Head of caudate nucleus (tissue), 42 donors: ENCODE measurements around the gene KCNE4.

Experiments
- DNase-seq, 42 donors: peaks; one replicate each; pipeline versions ENCODE4 v3.0.0 to v3.0.0-alpha.2; 2020 to 2021; ENCODE audit warnings: mixed read lengths in 7 of 42
- intact Hi-C: fragments of 100-400 bp; cut with DNase I; formaldehyde crosslinking; loops from one replicate; pipeline ENCODE4 v1.15.0; 2022

KCNE4 gene, protein sequence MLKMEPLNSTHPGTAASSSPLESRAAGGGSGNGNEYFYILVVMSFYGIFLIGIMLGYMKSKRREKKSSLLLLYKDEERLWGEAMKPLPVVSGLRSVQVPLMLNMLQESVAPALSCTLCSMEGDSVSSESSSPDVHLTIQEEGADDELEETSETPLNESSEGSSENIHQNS

GRCh38 chr2:223051693-223052289, at the start of gene KCNE4:
Gene KCNE4 (plus strand): TSS chr2:223052190. CDS start chr2:223052831, 641 bp downstream.
- intact Hi-C loops: no loop called here
- peak in 10 of 42 donors; percentile 3 to 53 (median 28) for DNase-seq

- intact Hi-C loops: no loop called here
- DNase-seq: no peak
Measured at GRCh38 chr2:223003191-223003590, 48.8 kb upstream of the KCNE4 start.

DNA sequence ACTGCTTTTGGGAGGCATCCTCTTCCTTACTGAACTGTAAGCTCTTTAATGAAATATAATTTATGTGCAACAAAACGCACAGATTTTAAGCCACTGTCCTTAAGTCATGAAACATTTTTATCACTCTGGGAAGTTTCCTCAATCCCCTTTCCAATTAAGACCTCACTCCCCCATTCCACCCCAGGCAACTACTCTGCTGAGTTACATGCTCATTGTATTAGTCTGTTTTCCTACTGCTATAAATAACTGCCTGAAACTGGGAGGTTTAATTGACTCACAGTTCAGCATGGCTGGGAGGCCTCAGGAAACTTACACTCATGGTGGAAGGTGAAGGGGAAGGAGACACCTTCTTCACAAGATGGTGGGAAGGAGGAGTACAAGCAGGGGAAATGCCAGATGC, 46.5 kb upstream of the KCNE4 start:
- DNase-seq: no peak

GRCh38 chr2:223007531-223007930, 44.5 kb upstream of the KCNE4 start:
- intact Hi-C loops: no loop called here
- no peak for DNase-seq

More for the DNA sequence above, 46.5 kb upstream of the KCNE4 start:
- intact Hi-C loops: no loop called here

DNA sequence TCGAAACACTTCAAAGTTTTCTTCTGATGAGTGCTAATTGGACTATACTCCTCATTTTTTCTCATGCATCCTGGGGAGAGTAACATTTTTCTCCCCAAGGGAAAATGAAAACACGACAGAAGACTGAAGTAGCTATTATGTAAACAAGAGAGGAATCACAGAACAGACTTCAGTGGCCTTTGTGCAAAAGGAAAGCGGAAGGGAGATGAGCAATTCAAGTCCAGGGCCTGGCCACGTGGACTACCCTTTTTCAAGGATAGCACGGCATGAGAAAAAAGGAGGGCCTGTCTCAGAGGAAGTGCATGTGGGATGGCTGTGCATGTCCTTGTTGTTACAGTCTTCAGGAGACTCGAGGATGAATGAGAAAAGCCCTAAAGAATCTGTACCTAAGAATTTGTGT, 43.8 kb upstream of the KCNE4 start:
- DNase-seq: peak in 1 of 42 donors; percentile 38
- intact Hi-C loops: no loop called here

- DNase-seq: no peak
- intact Hi-C loops: no loop called here
Measured at GRCh38 chr2:223008956-223009355, 43.0 kb upstream of the KCNE4 start.

GRCh38 chr2:223010641-223011040, 41.3 kb upstream of the KCNE4 start:
- intact Hi-C loops: no loop called here

DNA sequence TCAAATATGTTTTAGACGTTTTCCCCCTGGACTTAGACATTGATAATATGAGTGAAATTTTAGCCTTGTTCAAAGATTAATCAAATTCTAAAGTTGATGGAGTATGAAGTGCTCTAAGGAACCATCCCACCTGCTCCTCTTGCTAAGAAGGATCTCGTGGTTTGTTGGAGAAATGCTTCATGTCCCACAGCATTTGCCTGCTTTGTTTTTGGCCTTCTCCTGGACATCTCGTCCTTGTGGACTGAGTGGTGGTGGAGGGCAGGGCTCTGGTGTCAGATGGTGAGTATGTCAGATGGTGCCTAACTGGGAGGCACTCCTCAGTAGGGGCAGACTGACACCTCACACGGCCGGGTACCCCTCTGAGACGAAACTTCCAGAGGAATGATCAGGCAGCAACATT, 39.7 kb upstream of the KCNE4 start:
- intact Hi-C loops: no loop called here
- no peak for DNase-seq

More at GRCh38 chr2:223010641-223011040, 41.3 kb upstream of the KCNE4 start:
- DNase-seq: no peak

- intact Hi-C loops: no loop called here
- no peak for DNase-seq
Measured at GRCh38 chr2:223019390-223019930, 32.5 kb upstream of the KCNE4 start.

DNA sequence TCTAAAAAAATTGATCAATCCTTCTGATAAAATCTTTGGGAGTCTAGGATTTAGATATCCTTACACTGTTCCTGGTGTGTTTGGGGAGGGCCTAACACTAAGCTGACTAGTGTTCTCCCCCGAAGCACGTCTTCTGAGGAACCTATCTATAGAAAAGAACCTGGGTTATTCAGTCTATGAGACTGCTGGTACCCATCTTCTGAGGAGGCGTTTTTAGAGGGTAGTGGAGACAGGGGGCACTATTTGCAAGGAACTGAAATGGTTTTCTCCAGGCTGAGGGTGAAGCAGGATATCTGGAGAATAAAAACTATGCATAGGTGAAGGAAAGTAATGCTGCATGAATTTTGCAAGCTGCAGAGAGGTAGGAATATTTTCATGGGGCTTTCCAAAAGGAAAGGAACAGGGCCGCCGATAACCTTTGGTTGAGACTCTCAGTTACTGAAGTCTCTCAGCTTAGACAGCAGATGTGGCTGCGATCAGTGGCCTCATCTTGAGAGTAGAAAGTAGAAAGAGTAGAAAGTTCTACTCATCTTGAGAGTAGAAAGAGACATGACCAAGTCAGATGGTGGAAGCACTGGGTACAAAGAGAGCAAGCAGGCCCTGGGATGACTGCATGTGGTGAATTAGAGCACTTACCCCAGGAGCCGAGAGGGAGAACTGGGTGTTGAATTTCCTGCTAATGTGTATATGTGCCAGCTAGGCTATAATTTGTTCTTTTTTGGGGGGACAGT, 31.8 kb upstream of the KCNE4 start:
- DNase-seq: no peak
- intact Hi-C loops: no loop called here

DNA sequence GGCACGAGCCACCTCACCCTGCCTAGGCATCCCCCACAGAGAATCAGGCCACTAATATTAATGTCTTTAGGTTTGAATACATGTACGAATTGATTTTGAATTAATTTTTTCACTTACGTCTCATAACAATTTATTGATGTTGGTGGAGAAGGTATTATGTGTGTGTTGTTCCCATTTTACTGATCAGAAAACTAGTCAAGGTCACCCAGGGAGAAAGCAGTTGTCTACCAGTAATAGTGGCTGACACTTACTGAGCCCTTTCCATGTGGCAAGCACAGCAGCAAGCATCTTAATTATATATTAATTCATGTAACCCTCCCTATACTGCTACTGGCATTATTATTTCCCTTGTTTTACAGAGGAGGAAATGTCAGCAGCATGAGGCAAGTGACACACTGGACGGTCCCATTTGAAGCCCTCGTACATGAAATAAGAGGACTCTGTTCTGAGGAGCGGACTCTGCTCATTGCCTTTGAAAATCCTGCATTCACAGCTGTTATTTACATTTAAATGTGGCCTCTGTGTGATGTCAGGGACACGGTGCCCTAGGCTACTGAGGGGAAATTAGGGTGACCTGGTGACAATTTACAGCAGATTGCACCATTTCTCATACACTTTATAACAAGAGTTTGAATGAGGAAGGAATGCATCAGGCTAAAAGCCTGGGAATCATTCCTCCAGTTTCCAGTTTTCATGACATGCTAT, 30.9 kb upstream of the KCNE4 start:
- intact Hi-C loops: no loop called here
- DNase-seq: no peak

DNA sequence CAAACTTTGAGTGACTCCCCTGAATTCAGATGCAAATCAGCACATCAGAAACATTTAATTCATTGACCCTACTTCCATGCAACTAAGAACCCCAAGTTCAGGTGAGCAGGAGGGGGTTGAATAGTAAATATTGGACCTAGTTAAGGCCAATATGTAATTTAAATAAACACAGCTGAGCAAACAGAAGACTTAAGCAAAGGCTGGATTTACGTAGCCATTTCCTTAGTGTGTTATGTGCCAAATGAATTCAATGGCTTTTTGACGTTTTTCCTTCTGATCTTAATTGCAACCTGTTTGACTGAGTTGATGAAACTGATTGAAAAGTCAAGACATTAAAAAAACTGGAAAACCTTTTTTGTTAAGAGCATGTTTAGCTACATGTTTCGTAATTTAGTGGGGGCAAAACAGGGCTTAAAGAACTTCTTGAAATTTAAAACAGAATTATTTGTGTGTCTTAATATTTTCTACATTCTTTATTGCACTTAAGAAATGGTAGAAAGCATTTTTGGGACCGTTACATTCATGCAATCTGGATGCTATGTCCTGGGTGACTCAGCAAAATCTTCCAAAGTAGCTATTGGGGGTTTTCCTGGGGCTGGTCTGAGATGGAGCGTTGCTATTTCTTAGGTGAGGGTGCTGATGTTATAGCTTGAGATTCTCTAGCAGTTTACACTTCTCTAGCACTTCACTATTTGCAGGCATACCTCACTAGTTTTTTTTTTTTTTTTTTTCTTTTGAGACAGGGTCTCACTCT, 25.5 kb upstream of the KCNE4 start:
- intact Hi-C loops: no loop called here
- DNase-seq: no peak

DNA sequence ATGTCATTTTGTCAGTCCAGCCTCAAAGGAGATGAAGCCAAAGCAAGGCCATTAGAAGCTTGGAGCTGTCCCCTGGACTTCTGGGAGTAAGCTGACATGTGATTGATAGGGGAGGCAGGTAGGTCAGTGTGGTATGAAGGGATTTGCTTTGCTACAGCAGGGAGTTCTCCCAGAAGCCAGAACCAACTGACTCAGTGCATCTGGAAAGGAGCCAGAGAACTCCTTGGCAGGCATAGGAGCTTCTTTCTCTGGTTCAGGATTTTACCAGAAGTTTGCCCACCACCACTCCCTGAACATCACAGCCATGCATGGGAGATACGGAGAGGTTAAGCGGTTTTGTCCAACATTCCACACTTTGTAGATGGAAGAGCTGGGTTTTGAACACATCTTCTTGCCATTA, 24.5 kb upstream of the KCNE4 start:
- no peak for DNase-seq

DNA sequence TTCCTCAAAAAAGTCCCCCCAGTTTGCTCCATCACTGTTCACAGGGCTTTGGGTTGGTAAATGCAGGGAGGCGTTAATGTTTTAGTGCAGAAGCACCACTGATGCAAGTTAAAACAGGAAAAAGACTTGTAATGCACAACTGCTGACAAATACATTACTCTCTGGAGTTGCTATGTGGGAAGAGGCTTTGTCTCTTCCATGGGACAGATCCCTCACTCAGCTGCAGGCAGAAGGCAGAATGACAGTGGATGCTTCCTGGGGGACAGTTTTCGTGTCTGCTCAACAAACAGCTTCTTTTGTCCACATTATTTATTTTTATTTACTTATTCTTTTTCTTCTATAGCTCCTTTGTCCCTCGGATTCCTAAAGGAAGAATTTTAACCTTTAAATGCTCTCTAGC, 22.7 kb upstream of the KCNE4 start:
- intact Hi-C loops: no loop called here
- no peak for DNase-seq

More for the DNA sequence above, 24.5 kb upstream of the KCNE4 start:
- intact Hi-C loops: no loop called here

DNA sequence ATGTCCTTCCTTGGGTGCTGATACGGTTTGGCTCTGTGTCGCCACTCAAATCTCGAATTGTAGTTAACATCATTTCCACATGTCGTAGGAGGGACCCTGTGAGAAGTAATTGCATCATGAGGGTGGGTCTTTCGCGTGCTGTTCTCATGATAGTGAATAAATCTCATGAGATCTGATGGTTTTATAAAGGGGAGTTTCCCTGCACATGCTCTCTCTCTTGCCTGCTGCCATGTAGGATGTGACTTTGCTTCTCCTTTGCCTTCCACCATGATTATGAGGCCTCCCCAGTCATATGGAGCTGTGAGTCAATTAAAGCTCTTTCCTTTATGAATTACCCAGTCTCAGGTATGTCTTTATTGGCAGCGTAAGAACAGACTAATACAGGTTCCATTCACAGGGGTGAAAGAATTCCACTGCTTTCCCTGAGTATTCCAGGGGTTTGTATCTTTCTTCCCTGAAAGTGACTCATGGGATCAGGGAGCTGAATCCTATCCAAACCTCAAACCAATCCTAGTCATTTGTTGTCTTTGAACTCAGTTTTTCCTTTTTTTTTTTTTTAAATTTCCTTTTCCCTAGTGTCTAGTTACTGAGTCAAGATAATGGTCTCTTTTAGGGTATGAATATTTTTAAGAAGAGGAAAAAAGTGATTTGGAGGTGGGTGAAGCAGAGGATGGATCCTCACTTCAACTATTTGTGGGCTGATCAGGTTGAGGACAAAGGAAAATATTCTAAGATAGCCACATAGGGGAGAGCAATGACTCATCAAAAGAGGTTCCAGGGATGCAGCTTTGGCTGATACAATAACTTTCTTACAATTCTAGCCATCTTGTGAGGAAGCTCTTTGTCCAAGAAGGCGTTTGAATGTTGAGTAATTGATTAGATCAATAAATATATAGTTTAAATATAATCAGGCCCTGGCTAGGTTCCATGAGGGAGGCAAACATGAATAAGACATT, 19.5 kb upstream of the KCNE4 start:
- intact Hi-C loops: no loop called here
- no peak for DNase-seq

DNA sequence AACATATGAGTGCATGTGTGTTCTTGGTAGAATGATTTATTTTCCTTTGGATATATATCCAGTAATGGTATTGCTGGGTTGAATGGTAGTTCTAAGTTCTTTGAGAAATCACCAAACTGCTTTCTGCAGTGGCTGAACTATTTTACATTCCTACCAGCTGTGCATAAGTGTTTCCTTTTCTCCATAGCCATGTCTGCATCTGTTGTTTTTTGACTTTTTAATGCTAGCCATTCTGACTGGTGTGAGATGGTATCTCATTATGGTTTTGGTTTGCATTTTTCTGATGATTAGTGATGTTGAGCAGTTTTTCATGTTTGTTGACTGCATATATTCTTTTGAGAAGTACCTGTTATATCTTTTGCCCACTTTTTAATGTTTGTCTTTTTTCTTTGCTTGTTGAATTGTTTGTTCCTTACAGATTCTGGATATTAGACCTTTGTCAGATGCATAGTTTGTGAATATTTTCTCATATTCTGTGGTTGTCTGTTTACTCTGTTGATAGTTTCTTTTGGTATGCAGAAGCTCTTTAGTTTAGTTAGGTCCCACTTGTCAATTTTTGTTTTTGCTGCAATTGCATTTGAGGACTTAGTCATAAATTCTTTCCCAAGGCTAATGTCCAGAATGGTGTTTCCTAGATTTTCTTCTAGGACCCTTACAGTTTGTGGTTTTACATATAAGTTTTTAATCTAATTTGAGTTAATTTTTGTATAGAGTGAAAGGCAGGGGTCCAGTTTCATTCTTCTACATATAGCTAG, 17.6 kb upstream of the KCNE4 start:
- intact Hi-C loops: no loop called here

DNA sequence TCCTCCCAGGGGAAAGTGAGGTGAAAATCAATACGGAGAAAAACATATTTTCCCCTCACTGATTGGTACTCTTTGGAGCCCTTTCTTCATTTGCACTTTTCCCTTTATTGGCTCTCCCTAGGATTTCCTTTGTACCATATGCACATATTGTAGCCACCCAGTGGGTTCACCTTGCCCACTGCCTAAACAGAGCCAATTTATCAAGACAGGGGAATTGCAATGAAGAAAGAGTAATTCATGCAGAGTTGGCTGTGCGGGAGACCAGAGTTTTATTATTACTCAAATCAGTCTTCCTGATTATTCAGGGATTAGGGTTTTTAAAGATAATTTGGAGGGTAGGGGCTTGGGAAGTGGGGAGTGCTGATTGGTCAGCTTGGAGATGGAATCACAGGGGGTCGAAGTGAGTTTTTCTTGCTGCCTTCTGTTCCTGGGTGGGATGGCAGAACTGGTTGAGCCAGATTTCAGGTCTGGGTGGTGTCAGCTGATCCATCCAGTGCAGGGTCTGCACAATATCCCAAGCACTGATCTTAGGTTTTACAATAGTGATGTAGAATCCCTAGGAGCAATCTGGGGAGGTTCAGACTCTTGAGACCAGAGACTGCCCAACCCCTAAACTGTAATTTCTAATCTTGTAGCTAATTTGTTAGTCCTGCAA, 15.1 kb upstream of the KCNE4 start:
- intact Hi-C loops: no loop called here
- DNase-seq: no peak

More for the DNA sequence above, 17.6 kb upstream of the KCNE4 start:
- no peak for DNase-seq
